ENCODE measurements around the gene SLMAP.

SLMAP gene

GRCh38 chr3:57952651-57953050 is 196.5 kb downstream of the SLMAP start:
- DNase-seq (ENCODE audit: low read depth, low spot score): no peak
- CTCF ChIA-PET: interaction anchor here (1.1 to 1.3 kb wide), 3 partner anchors 10 to 55 kb away, joined by 3 to 7 read pairs (median 3); no protein-coding TSS in a partner anchor
- TF ChIP-seq CTCF (IDR thresholded peaks at IDR 0.05; ENCODE audit: insufficient read depth, low read length, missing control alignments): no peak
- POLR2A ChIA-PET: interaction anchor here (1.4 kb wide), 1 partner anchor 17 kb away, joined by 5 read pairs; no protein-coding TSS in a partner anchor
- no peak overlapping the region for H3K4me3 ChIP-seq (ENCODE audit: low read depth, low read length)

DNA sequence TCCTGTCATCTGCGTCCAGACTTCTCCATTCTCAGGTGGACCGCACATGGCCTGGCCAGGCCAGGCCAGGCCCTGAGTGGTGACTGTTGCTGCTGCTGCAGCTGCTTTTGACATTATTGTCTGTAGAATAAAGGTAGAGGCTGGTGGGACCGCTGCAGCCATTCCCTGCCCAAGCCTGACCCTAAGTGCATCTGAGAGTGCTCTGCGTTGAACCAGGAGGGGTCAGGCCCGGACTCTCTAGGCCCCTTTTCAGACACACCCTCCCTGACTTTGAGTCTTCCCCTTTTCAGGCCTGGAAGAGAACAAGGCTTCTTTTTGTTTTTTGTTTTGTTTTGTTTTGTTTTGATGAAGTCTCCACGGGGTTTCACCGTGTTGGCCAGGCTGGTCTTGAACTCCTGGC is 197.5 kb downstream of the SLMAP start:
- TF ChIP-seq CTCF (IDR thresholded peaks at IDR 0.05; ENCODE audit: insufficient read depth, low read length, missing control alignments): no peak
- no peak overlapping the region for H3K4me3 ChIP-seq (ENCODE audit: low read depth, low read length)
- ChIA-PET POLR2A (no interaction called here), CTCF (interaction anchor here (1.1 to 1.3 kb wide), 4 partner anchors 9 to 224 kb away, joined by 3 to 7 read pairs (median 3); no protein-coding TSS in a partner anchor)
- no peak for DNase-seq (ENCODE audit: low read depth, low spot score)

GRCh38 chr3:57956119-57956832 is 200.2 kb downstream of the SLMAP start:
- no peak overlapping the region for H3K4me3 ChIP-seq (ENCODE audit: low read depth, low read length)
- TF ChIP-seq CTCF (IDR thresholded peaks at IDR 0.05; ENCODE audit: insufficient read depth, low read length, missing control alignments): no peak
- ChIA-PET POLR2A (no interaction called here), CTCF (interaction anchor here (1.0 to 1.6 kb wide), 2 partner anchors 9 to 10 kb away, joined by 3 to 5 read pairs; no protein-coding TSS in a partner anchor)
- peak; percentile 85 for DNase-seq (ENCODE audit: low read depth, low spot score)

DNA sequence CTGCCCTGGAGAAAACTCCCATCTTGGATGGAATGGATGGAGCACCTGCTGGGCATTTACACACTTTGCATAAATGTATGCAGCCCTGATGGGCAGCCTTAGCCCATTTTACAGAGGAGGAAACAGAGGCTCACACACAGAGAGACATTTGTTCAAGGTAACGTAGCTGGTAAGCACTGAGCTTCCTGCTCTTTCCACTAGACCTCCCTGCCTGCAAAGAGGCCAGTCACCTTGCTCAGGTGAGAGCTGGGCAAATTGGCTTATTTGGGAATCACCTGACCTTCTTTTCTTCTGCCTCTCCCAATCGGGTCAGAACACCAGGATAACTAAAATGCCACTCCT is 200.7 kb downstream of the SLMAP start:
- no peak for TF ChIP-seq CTCF (IDR thresholded peaks at IDR 0.05; ENCODE audit: insufficient read depth, low read length, missing control alignments)

DNA sequence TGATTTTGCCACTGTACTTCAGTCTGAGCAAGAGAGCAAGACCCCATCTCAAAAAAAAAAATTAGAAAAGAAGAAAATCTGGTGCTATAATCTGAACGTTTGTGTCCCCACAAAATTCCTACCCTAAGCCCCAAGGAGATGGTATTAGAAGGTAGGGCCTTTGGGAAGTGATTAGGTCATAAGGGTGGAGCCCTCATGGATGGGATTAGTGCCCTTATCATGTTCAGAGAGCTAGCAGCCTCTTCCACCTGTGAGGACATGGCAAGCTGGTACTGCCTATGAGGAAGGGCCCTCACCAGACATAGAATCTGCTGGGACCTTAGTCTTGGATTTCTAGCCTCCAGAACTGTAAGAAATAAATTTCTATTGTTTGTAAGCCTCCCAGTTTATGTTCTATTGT is 201.7 kb downstream of the SLMAP start:
- ChIA-PET CTCF (interaction anchor here (1.5 kb wide), 1 partner anchor 51 kb away, joined by 3 read pairs; the partner anchor contains the start of gene FLNB), POLR2A (no interaction called here)
- no peak for DNase-seq (ENCODE audit: low read depth, low spot score)
- TF ChIP-seq CTCF (IDR thresholded peaks at IDR 0.05; ENCODE audit: insufficient read depth, low read length, missing control alignments): no peak
- no peak overlapping the region for H3K4me3 ChIP-seq (ENCODE audit: low read depth, low read length)

More for the DNA sequence above, 200.7 kb downstream of the SLMAP start:
- DNase-seq (ENCODE audit: low read depth, low spot score): no peak
- ChIA-PET POLR2A (no interaction called here), CTCF (interaction anchor here (0.9 to 1.6 kb wide), 3 partner anchors 9 to 209 kb away, joined by 3 to 5 read pairs (median 3); no protein-coding TSS in a partner anchor)
- no peak overlapping the region for H3K4me3 ChIP-seq (ENCODE audit: low read depth, low read length)

GRCh38 chr3:57958642-57959422 is 202.7 kb downstream of the SLMAP start:
- TF ChIP-seq CTCF (IDR thresholded peaks at IDR 0.05; ENCODE audit: insufficient read depth, low read length, missing control alignments): no peak
- ChIA-PET POLR2A (no interaction called here), CTCF (interaction anchor here (0.9 to 1.5 kb wide), 3 partner anchors 12 to 219 kb away, joined by 3 to 5 read pairs (median 3); partner anchors contain the start of gene FLNB)
- H3K4me3 ChIP-seq (ENCODE audit: low read depth, low read length): no peak overlapping the region
- DNase-seq (ENCODE audit: low read depth, low spot score): no peak
